Body of pancreas (tissue), 4 donors: ENCODE data around the gene FMNL2. TPM values are rescaled to one million over a fixed set of nuclear protein-coding genes. Genes with fewer than 3 reads are reported as not detected.
A peak's percentile ranks its signal among the peaks of the same experiment; 100 is the strongest.

Experiments used
- ATAC-seq: fragments of 150-250 bp; one replicate; pipeline ENCODE4 v1.9.1; 2016
- DNase-seq, 4 donors: peaks; one replicate each; pipeline ENCODE4 v3.0.0-alpha.2; 2019
- H3K27ac ChIP-seq, 4 donors: fragments of 200-600 bp; sonication (generic); 1 replicate in 3 of 4; 2 replicates in 1 of 4; pipeline versions ENCODE4 v1.5.1 to v1.6.1; 2016 to 2019; ENCODE audit warnings: mild to moderate bottlenecking in 1 of 4, mixed read lengths in 1 of 4, moderate library complexity in 1 of 4
- H3K27me3 ChIP-seq, 2 donors: fragments of 200-600 bp; sonication (generic); one replicate each; pipeline ENCODE4 v1.6.0; 2016; ENCODE audit warnings: mild to moderate bottlenecking in 1 of 2
- H3K36me3 ChIP-seq, 2 donors: fragments of 200-600 bp; sonication (generic); replicated peaks in 1 of 2; 2 replicates each; pipeline ENCODE4 v1.5.1; 2016; ENCODE audit warnings: low read depth in 2 of 2; ENCODE audit not compliant: insufficient read depth in 1 of 2
- H3K4me1 ChIP-seq: fragments of 200-600 bp; sonication (generic); one replicate; pipeline ENCODE4 v1.6.0; 2016
- H3K4me3 ChIP-seq, 2 donors: fragments of 200-600 bp; sonication (generic); 1 replicate in 1 of 2; 2 replicates in 1 of 2; pipeline ENCODE4 v1.5.1; 2016 to 2019
- H3K9me3 ChIP-seq, 3 donors: fragments of 200-600 bp; sonication (generic); 1 replicate in 2 of 3; 2 replicates in 1 of 3; pipeline ENCODE4 v1.5.1; 2016
- CTCF ChIP-seq, 7 experiments: fragments of 450-650 bp in 4 of 7; fragments of 200-600 bp in 3 of 7; sonication (generic) in 3 of 7; IDR thresholded peaks; one replicate each; pipeline ENCODE4 v1.5.1; 2016 to 2019; ENCODE audit warnings: antibody characterized with exemption in 7 of 7
- POLR2A ChIP-seq, 3 donors: fragments of 450-650 bp; IDR thresholded peaks; one replicate each; pipeline ENCODE4 v1.6.1; 2016; ENCODE audit warnings: antibody characterized with exemption in 3 of 3, mild to moderate bottlenecking in 2 of 3
- WGBS, 2 donors: methylation state at CpG; one replicate each; pipeline ENCODE4 v1.1.5; 2017; 5-methylcytosine and 5-hydroxymethylcytosine counted together
- intact Hi-C: fragments of 100-400 bp; cut with DNase I; formaldehyde crosslinking; loops from one replicate; pipeline ENCODE4 v1.15.1; 2023
- total RNA-seq, 2 donors: library from RNA; depleted of rRNA; stranded (reverse); fragments of >200 nt; gene quantifications; one replicate each; pipeline ENCODE4 v1.1.0, GENCODE V29; 2016

FMNL2 gene
- 10 to 100 TPM; 13.5 to 44.4 TPM for total RNA-seq

GRCh38 chr2:152335016-152335725 is at the start of gene FMNL2:
TSS of gene FMNL2 (plus strand) at chr2:152335174.
- peak within 1 kb of the TSS; percentile 72 to 81 (median 76) for H3K27ac ChIP-seq
- no peaks in the 10 kb centered on the region for H3K27me3 ChIP-seq
- ATAC-seq (peak; percentile 87), DNase-seq (peak; percentile 82 to 90 (median 86))
- peak in 3 of 7 experiments; percentile 5 to 16 (median 9) for TF ChIP-seq CTCF (IDR thresholded peaks at IDR 0.05)
- TF ChIP-seq POLR2A (IDR thresholded peaks at IDR 0.05): peak; percentile 76 to 82 (median 78)
- WGBS, 2 donors: 1% methylated on average over 84 of the region's 85 CpGs; no CpG with 5 or more reads in 1 of the 2 donors
- H3K36me3 ChIP-seq: no peaks in the 10 kb centered on the region
- H3K9me3 ChIP-seq: no peaks in the 10 kb centered on the region
- H3K4me1 ChIP-seq: peaks cover 18% of the 10 kb centered on the region
- intact Hi-C loops: loop anchor here (10.0 kb wide), 1 partner anchor 140 kb away; no protein-coding TSS in a partner anchor
- peak within 1 kb of the TSS; percentile 79 to 84 for H3K4me3 ChIP-seq

- H3K27ac ChIP-seq: no peak overlapping the region
- intact Hi-C loops: no loop called here
- ATAC-seq: no peak
- H3K4me1 ChIP-seq: no peaks in the 10 kb centered on the region
- no peak for DNase-seq
- no peaks in the 10 kb centered on the region for H3K36me3 ChIP-seq
- TF ChIP-seq CTCF (IDR thresholded peaks at IDR 0.05): no peak
- no peak for TF ChIP-seq POLR2A (IDR thresholded peaks at IDR 0.05)
- H3K4me3 ChIP-seq: no peak overlapping the region
- no peaks in the 10 kb centered on the region for H3K27me3 ChIP-seq
- H3K9me3 ChIP-seq: no peaks in the 10 kb centered on the region
Observed at GRCh38 chr2:152292991-152293390, 42.0 kb upstream of the FMNL2 start.

- Histone ChIP-seq H3K27me3 (no peaks in the 10 kb centered on the region), H3K9me3 (no peaks in the 10 kb centered on the region), H3K4me3 (no peak overlapping the region), H3K36me3 (no peaks in the 10 kb centered on the region), H3K27ac (no peak overlapping the region), H3K4me1 (no peaks in the 10 kb centered on the region)
- 89 to 96% methylated on average over 2 of the region's 2 CpGs for WGBS, 2 donors
- ATAC-seq (no peak), DNase-seq (no peak)
- no peak for TF ChIP-seq POLR2A (IDR thresholded peaks at IDR 0.05)
- TF ChIP-seq CTCF (IDR thresholded peaks at IDR 0.05): no peak
- intact Hi-C loops: no loop called here
Observed at GRCh38 chr2:152297715-152298114, 37.3 kb upstream of the FMNL2 start.

GRCh38 chr2:152298754-152299153 is 36.2 kb upstream of the FMNL2 start:
- Histone ChIP-seq H3K9me3 (no peaks in the 10 kb centered on the region), H3K4me3 (no peak overlapping the region), H3K27me3 (no peaks in the 10 kb centered on the region), H3K27ac (no peak overlapping the region), H3K4me1 (no peaks in the 10 kb centered on the region), H3K36me3 (no peaks in the 10 kb centered on the region)
- ATAC-seq (no peak), DNase-seq (no peak)
- no peak for TF ChIP-seq CTCF (IDR thresholded peaks at IDR 0.05)
- no peak for TF ChIP-seq POLR2A (IDR thresholded peaks at IDR 0.05)
- intact Hi-C loops: no loop called here
- 55 to 76% methylated on average over 1 of the region's 1 CpG for WGBS, 2 donors

GRCh38 chr2:152301131-152301530 is 33.8 kb upstream of the FMNL2 start:
- DNase-seq: no peak
- Histone ChIP-seq H3K4me1 (no peaks in the 10 kb centered on the region), H3K36me3 (no peaks in the 10 kb centered on the region), H3K4me3 (no peak overlapping the region), H3K9me3 (no peaks in the 10 kb centered on the region), H3K27ac (no peak overlapping the region), H3K27me3 (no peaks in the 10 kb centered on the region)
- no peak for ATAC-seq
- TF ChIP-seq POLR2A (IDR thresholded peaks at IDR 0.05) (no peak), CTCF (IDR thresholded peaks at IDR 0.05) (no peak)
- intact Hi-C loops: no loop called here
- WGBS, 2 donors: 71 to 89% methylated on average over 3 of the region's 3 CpGs
